Fibroblast of lung (primary cell): ENCODE data around the gene TSPAN9. TPM values are rescaled to one million over a fixed set of nuclear protein-coding genes. Genes with fewer than 3 reads are reported as not detected.

Source experiments
- DNase-seq, 2 donors: peaks; one replicate each; pipeline versions ENCODE4 v3.0.0 to v3.0.0-alpha.2; 2010; ENCODE audit warnings: low read depth in 2 of 2
- H2AFZ ChIP-seq: 2 replicates; pipeline ENCODE4 v1.5.1; 2012; ENCODE audit warnings: low read length, control low read depth, inconsistent platforms
- H3K27ac ChIP-seq: 2 replicates; pipeline ENCODE4 v1.5.1; 2011; ENCODE audit warnings: low read length, control low read depth; ENCODE audit not compliant: insufficient read depth
- H3K27me3 ChIP-seq: 2 replicates; pipeline ENCODE4 v1.5.1; 2011; ENCODE audit warnings: mild to moderate bottlenecking, low read length; ENCODE audit not compliant: control insufficient read depth, insufficient read depth
- H3K36me3 ChIP-seq: 2 replicates; pipeline ENCODE4 v1.5.1; 2011; ENCODE audit warnings: low read length; ENCODE audit not compliant: control insufficient read depth, insufficient read depth
- H3K4me1 ChIP-seq: 2 replicates; pipeline ENCODE4 v1.5.1; 2011; ENCODE audit warnings: low read length; ENCODE audit not compliant: control insufficient read depth, insufficient read depth; ENCODE audit errors: extremely low read depth
- H3K4me2 ChIP-seq: 2 replicates; pipeline ENCODE4 v1.5.1; 2011; ENCODE audit warnings: low read length, control low read depth; ENCODE audit not compliant: insufficient read depth; ENCODE audit errors: extremely low read depth
- H3K4me3 ChIP-seq, 4 experiments: fragments of 200-600 bp in 1 of 4; sonication (generic) in 1 of 4; replicated peaks in 1 of 4; 2 replicates each; pipeline ENCODE4 v1.5.1; 2011 to 2016; ENCODE audit warnings: low read length in 4 of 4, low read depth in 3 of 4, mild to moderate bottlenecking in 3 of 4, control low read depth in 2 of 4, inconsistent platforms in 1 of 4, mixed read lengths in 1 of 4; ENCODE audit not compliant: insufficient read depth in 1 of 4; ENCODE audit errors: control extremely low read depth in 1 of 4
- H3K79me2 ChIP-seq: 2 replicates; pipeline ENCODE4 v1.5.1; 2012; ENCODE audit warnings: mild to moderate bottlenecking, low read length, inconsistent platforms; ENCODE audit not compliant: control insufficient read depth, insufficient read depth
- H3K9ac ChIP-seq: 2 replicates; pipeline ENCODE4 v1.5.1; 2011; ENCODE audit warnings: mild to moderate bottlenecking, low read length, control low read depth; ENCODE audit not compliant: insufficient read depth
- H3K9me3 ChIP-seq: 2 replicates; pipeline ENCODE4 v1.5.1; 2012; ENCODE audit warnings: low read depth, low read length; ENCODE audit not compliant: control insufficient read depth, insufficient read depth
- H4K20me1 ChIP-seq: 2 replicates; pipeline ENCODE4 v1.5.1; 2011; ENCODE audit warnings: low read length; ENCODE audit not compliant: control insufficient read depth, insufficient read depth; ENCODE audit errors: extremely low read depth
- CTCF ChIP-seq, 2 donors: IDR thresholded peaks in 1 of 2; conservative IDR thresholded peaks in 1 of 2; 1 replicate in 1 of 2; 2 replicates in 1 of 2; pipeline ENCODE4 v1.5.1; 2011 to 2012; ENCODE audit warnings: low read length in 2 of 2, control low read depth in 1 of 2, inconsistent platforms in 1 of 2, low read depth in 1 of 2, mild to moderate bottlenecking in 1 of 2
- EZH2 ChIP-seq: IDR thresholded peaks from 2 replicates; pipeline ENCODE4 v1.5.1; 2012; ENCODE audit warnings: low read length, control low read depth, mild to moderate bottlenecking; ENCODE audit errors: missing control alignments
- polyA plus RNA-seq, 2 donors: library from polyadenylated mRNA; depleted of rRNA in 1 of 2; stranded (reverse) in 1 of 2; unstranded in 1 of 2; fragments of >200 nt; gene quantifications; 2 replicates each; pipeline ENCODE4 v1.2.1, GENCODE V29; 2011 to 2012; ENCODE audit warnings: missing spikeins in 1 of 2
- total RNA-seq: library from RNA; depleted of rRNA; stranded (reverse); fragments of >200 nt; gene quantifications from 2 replicates; pipeline ENCODE4 v1.2.1, GENCODE V29; 2014

TSPAN9 gene
- total and polyA plus RNA-seq, 2 donors (not counting 1 experiment from before 2014, with no cell fraction given): 31.1 to 35.2 TPM

GRCh38 chr12:3315201-3315661, 238.1 kb downstream of the TSPAN9 start:
- Histone ChIP-seq H3K9me3 (no peaks in the 10 kb centered on the region), H3K27me3 (peaks cover 10% of the 10 kb centered on the region), H3K79me2 (no peaks in the 10 kb centered on the region), H3K36me3 (no peaks in the 10 kb centered on the region), H3K27ac (no peak overlapping the region), H2AFZ (no peak overlapping the region), H3K4me3 (no peak overlapping the region), H3K4me2 (no peak overlapping the region), H3K4me1 (peaks cover 7% of the 10 kb centered on the region), H3K9ac (no peak overlapping the region), H4K20me1 (no peaks in the 10 kb centered on the region)
- TF ChIP-seq EZH2 (no peak), CTCF (conservative IDR thresholded peaks at IDR 0.05 in 1 of 2, IDR thresholded peaks at IDR 0.05 in 1 of 2; ENCODE audit: low read depth in 1 of 2, low read length in 2 of 2) (no peak)
- peak; percentile 78 to 86 for DNase-seq

GRCh38 chr12:3316776-3317480, 239.7 kb downstream of the TSPAN9 start:
- Histone ChIP-seq H3K4me1 (peaks cover 7% of the 10 kb centered on the region), H3K36me3 (no peaks in the 10 kb centered on the region), H3K4me2 (no peak overlapping the region), H3K4me3 (no peak overlapping the region), H3K27ac (no peak overlapping the region), H3K9me3 (no peaks in the 10 kb centered on the region), H3K79me2 (no peaks in the 10 kb centered on the region), H2AFZ (no peak overlapping the region), H4K20me1 (no peaks in the 10 kb centered on the region), H3K9ac (no peak overlapping the region), H3K27me3 (peaks cover 10% of the 10 kb centered on the region)
- no peak for DNase-seq
- TF ChIP-seq EZH2 (no peak), CTCF (conservative IDR thresholded peaks at IDR 0.05 in 1 of 2, IDR thresholded peaks at IDR 0.05 in 1 of 2; ENCODE audit: low read depth in 1 of 2, low read length in 2 of 2) (no peak)

- H3K4me1 ChIP-seq: peaks cover 7% of the 10 kb centered on the region
- H3K27ac ChIP-seq: no peak overlapping the region
- no peaks in the 10 kb centered on the region for H3K36me3 ChIP-seq
- H3K9me3 ChIP-seq: no peaks in the 10 kb centered on the region
- no peaks in the 10 kb centered on the region for H3K79me2 ChIP-seq
- TF ChIP-seq EZH2 (no peak), CTCF (conservative IDR thresholded peaks at IDR 0.05 in 1 of 2, IDR thresholded peaks at IDR 0.05 in 1 of 2; ENCODE audit: low read depth in 1 of 2, low read length in 2 of 2) (no peak)
- H3K4me3 ChIP-seq: no peak overlapping the region
- no peak overlapping the region for H2AFZ ChIP-seq
- no peaks in the 10 kb centered on the region for H4K20me1 ChIP-seq
- DNase-seq: no peak
- H3K9ac ChIP-seq: no peak overlapping the region
- peaks cover 10% of the 10 kb centered on the region for H3K27me3 ChIP-seq
- no peak overlapping the region for H3K4me2 ChIP-seq
Measured at GRCh38 chr12:3317481-3317815, 240.3 kb downstream of the TSPAN9 start.
